HFF-Myc (cell line): ENCODE measurements around the gene LY6G6F.

Source experiments
- DNase-seq: peaks from one replicate; pipeline ENCODE4 v3.0.0-alpha.2; 2011; ENCODE audit warnings: low read depth; ENCODE audit errors: extremely low read depth
- H3K4me3 ChIP-seq: replicated peaks from 2 replicates; pipeline ENCODE4 v1.5.1; 2011; ENCODE audit warnings: low read depth, mild to moderate bottlenecking, control low read depth, low read length
- TF ChIP-seq, protein P1 (sequence below): IDR thresholded peaks from 2 replicates; pipeline ENCODE4 v1.5.1; 2012; ENCODE audit warnings: mild to moderate bottlenecking, low read depth, low read length, control low read depth; ENCODE audit errors: missing control alignments

The LY6G6F gene

DNA sequence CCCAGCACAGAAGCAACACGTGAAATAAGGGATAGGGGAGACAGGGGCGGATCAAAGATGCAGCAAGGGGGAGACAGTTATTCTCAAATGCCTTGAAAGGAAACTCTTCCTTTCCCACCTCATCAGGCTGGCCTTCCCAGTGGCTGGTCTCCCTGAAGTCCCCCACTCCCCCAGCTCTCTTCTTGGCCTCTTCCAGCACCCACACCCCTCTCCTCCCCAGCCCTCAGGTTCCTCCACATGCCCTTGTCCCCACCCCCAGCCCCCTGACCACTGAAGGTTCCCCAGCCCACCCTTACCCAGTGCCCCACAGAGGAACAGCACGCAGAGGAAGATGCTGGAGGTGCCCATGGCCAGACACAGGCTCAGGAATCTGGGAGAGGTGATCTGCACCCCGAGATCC is 6.8 kb downstream of the LY6G6F start:
- TF ChIP-seq, protein P1, sequence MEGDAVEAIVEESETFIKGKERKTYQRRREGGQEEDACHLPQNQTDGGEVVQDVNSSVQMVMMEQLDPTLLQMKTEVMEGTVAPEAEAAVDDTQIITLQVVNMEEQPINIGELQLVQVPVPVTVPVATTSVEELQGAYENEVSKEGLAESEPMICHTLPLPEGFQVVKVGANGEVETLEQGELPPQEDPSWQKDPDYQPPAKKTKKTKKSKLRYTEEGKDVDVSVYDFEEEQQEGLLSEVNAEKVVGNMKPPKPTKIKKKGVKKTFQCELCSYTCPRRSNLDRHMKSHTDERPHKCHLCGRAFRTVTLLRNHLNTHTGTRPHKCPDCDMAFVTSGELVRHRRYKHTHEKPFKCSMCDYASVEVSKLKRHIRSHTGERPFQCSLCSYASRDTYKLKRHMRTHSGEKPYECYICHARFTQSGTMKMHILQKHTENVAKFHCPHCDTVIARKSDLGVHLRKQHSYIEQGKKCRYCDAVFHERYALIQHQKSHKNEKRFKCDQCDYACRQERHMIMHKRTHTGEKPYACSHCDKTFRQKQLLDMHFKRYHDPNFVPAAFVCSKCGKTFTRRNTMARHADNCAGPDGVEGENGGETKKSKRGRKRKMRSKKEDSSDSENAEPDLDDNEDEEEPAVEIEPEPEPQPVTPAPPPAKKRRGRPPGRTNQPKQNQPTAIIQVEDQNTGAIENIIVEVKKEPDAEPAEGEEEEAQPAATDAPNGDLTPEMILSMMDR, result no peak
- DNase-seq, result no peak
- H3K4me3 ChIP-seq, result no peak overlapping the region

DNA sequence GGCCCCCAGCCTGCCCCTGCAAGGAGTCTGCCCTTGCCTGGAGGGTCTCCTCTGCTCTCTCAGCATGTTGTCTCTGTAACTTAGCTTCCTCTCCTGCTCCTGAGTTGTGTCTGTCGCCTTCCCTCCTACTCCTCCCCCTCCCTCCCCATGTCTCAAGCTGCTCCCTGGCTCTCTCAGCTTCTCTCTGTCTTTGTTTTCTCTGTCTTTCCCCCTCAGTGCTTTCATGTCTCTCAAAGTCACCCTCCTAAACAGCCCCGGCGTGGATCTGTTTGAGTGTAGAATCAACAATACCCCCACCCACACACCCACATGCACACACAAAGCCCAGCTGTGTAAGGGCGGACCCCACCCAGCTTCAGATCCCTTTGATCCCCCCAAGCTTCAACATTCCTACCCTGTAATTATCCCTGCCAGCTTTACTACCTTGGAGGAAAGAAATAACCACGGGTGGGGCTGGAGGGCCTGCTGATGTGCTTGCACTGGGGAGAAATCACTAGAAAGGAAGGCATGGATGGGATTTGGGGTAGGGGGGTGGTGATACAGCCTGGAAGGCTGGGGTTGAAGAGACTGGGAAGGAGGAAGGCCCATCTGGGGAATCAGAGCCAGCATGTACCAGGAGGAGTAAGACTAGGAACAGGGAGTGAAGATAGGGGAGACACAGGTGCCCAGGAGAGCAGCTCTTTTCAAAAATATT is 7.5 kb downstream of the LY6G6F start:
- DNase-seq, result no peak
- H3K4me3 ChIP-seq, result no peak overlapping the region
- TF ChIP-seq, protein P1, result no peak

DNA sequence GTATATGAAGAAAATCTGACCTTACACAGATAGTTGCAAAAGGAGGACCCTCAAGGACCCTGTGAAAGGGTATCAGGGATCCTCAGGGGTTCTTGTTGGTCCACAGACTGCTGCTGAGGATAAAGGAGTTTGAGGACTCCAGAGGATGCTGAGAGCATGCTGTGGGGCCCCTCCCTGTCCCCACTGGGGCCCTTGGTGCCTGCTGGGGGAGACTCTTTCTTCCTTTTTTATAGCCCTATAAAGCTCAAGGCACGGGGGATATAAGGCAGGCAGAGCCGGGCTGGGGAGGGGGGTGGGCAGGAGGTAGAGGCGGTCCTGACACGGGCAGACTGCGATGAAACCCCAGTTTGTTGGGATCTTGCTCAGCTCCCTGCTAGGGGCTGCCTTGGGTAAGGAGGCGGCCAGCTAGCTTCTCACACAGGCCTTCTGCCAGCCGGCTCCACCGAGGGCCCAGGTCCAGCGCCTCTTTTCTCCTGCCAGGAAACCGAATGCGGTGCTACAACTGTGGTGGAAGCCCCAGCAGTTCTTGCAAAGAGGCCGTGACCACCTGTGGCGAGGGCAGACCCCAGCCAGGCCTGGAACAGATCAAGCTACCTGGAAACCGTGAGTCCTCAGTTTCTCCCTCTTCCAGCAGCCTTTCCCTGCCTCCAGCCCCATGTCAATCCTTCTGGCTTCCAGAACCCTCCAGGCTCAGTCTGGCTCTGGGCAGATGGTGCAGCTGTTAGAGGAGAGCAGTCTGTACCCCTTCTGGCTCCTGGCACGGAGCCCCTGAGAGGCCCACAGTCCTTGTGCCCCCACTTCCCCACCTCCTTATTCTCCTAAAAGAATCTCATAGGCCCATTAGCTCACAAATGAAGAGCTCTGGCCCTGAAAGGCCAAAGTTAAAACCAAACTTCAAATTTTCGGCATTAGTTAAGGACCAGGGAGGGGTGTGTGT is 8.6 kb downstream of the LY6G6F start, which contains the start of gene LY6G6D:
Gene LY6G6D (plus strand): TSS at position 327 of the 937 bp plus-strand sequence. CDS start 8 bp downstream, at position 335.
- no peak within 1 kb of the TSS for H3K4me3 ChIP-seq
- DNase-seq, result no peak
- TF ChIP-seq, protein P1, result no peak

DNA sequence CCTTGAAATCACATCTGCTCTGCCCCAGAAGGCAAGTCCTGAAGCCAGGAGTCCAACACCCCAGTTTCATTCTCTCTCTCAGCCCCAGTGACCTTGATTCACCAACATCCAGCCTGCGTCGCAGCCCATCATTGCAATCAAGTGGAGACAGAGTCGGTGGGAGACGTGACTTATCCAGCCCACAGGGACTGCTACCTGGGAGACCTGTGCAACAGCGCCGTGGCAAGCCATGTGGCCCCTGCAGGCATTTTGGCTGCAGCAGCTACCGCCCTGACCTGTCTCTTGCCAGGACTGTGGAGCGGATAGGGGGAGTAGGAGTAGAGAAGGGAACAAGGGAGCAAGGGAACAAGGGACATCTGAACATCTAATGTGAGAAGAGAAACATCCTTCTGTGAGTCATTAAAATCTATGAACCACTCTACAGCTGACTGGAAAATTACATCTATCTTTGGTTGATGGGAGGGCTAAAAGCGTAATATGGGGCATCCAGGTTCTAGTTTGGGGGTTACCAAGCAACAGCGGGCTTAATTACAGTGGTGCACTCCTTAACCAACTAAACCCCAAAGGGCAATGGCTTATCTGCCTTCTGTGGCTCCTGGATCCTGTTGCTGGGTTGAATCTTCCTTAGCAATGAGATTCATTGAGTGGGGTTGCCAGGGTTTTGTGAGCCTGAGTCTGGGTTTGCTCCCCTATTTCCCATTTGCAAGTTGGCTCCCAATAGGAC is 11.0 kb downstream of the LY6G6F start:
- TF ChIP-seq, protein P1, result no peak
- no peak overlapping the region for H3K4me3 ChIP-seq
- no peak for DNase-seq

DNA sequence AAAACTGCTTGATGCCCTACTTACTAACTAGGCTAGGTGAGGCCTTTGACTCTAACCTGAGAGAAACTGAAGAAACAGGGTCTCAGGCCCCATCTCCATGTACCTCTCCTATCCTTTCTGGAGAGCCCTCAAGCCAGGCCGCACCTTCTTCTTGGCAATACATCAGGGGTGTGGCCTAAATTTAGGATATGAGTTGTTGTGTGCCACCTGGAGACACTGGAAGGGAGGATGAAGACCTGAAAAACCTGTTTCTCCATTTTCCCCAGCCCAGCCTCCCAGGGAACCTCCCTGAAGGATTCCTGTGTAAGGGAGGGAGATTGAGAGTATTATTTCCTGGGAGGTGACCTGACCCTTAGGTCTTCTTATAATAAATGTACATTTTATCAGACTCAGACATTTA is 11.6 kb downstream of the LY6G6F start:
- H3K4me3 ChIP-seq, result no peak overlapping the region
- TF ChIP-seq, protein P1, result no peak
- no peak for DNase-seq

DNA sequence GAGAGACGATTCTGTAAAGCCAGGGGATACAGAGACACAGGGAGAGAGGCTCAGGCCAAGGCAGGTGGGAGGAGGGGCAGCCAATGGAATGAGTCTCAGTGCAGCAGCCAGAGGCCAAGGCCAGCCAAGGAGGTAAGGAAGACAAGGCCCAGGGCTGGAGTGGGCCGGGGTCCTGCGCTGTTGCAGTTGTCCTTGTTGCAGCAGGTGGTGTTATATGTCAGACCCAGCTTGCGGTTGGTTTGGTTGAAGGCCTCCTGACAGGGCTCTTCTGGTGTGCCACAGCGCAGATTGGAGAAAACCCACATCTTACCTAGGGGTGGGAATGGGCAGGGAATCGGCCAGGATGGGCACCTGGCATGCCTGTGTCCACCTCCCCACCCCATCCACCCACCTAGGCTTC is 12.3 kb downstream of the LY6G6F start:
- TF ChIP-seq, protein P1, result no peak
- H3K4me3 ChIP-seq, result no peak overlapping the region
- no peak for DNase-seq
